ENCODE data around the gene MYBBP1A.

MYBBP1A gene

GRCh38 chr17:4508207-4508606, 47.0 kb downstream of the MYBBP1A start:
- peak overlapping the region in 2 of 11 experiments; percentile 29 to 38; a peak in 3 of 22 replicates for H3K9ac ChIP-seq
- no peak for TF ChIP-seq Cebpa-rat (IDR thresholded peaks at IDR 0.05)
- H3K27me3 ChIP-seq: no peaks in the 10 kb centered on the region
- peak overlapping the region; percentile 11 to 97 (median 89); a peak in 16 of 22 replicates for H3K4me2 ChIP-seq
- H3K4me1 ChIP-seq: peaks cover 71 to 97% (median 87%) of the 10 kb centered on the region in 10 experiments
- H4K20me1 ChIP-seq: peaks cover 0 to 62% (median 0%) of the 10 kb centered on the region in 11 experiments; a peak in 6 of 22 replicates
- H3K36me3 ChIP-seq: no peaks in the 10 kb centered on the region
- H3K27ac ChIP-seq: peak overlapping the region in 2 of 11 experiments; percentile 59 to 64; a peak in 3 of 22 replicates
- no peak overlapping the region for H3K4me3 ChIP-seq
- no peaks in the 10 kb centered on the region for H3K9me3 ChIP-seq (replicated peaks in 1 of 11)

GRCh38 chr17:4507361-4508111, 47.6 kb downstream of the MYBBP1A start:
- Histone ChIP-seq H3K9ac (peak overlapping the region in 1 of 11 experiments; percentile 9; a peak in 1 of 22 replicates), H3K36me3 (no peaks in the 10 kb centered on the region), H3K4me3 (no peak overlapping the region), H3K27me3 (no peaks in the 10 kb centered on the region), H4K20me1 (peaks cover 0 to 68% (median 0%) of the 10 kb centered on the region in 11 experiments; a peak in 6 of 22 replicates), H3K4me1 (peaks cover 70 to 98% (median 92%) of the 10 kb centered on the region in 10 experiments), H3K9me3 (replicated peaks in 1 of 11) (no peaks in the 10 kb centered on the region), H3K4me2 (peak overlapping the region in 7 of 11 experiments; percentile 10 to 94 (median 27); a peak in 6 of 22 replicates), H3K27ac (no peak overlapping the region; a peak in 1 of 22 replicates)
- TF ChIP-seq Cebpa-rat (IDR thresholded peaks at IDR 0.05): no peak

- Histone ChIP-seq H3K36me3 (no peaks in the 10 kb centered on the region), H3K4me3 (no peak overlapping the region), H3K4me2 (peak overlapping the region in 2 of 11 experiments; percentile 72 to 78; a peak in 3 of 22 replicates), H4K20me1 (peaks cover 0 to 70% (median 0%) of the 10 kb centered on the region in 11 experiments; a peak in 6 of 22 replicates), H3K27ac (no peak overlapping the region), H3K4me1 (peaks cover 64 to 95% (median 92%) of the 10 kb centered on the region in 10 experiments), H3K27me3 (no peaks in the 10 kb centered on the region), H3K9me3 (replicated peaks in 1 of 11) (no peaks in the 10 kb centered on the region), H3K9ac (no peak overlapping the region)
- TF ChIP-seq Cebpa-rat (IDR thresholded peaks at IDR 0.05): no peak
These were observed 48.3 kb downstream of the MYBBP1A start for GRCh38 chr17:4506892-4507291.

GRCh38 chr17:4506175-4506813, 48.9 kb downstream of the MYBBP1A start:
- Histone ChIP-seq H3K4me2 (peak overlapping the region in 10 of 11 experiments; percentile 8 to 85 (median 76); a peak in 19 of 22 replicates), H3K4me1 (peaks cover 58 to 94% (median 92%) of the 10 kb centered on the region in 10 experiments), H3K27ac (peak overlapping the region in 1 of 11 experiments; percentile 43; a peak in 1 of 22 replicates), H3K9ac (peak overlapping the region in 3 of 11 experiments; percentile 2 to 19 (median 19); a peak in 3 of 22 replicates), H4K20me1 (peaks cover 0 to 76% (median 0%) of the 10 kb centered on the region in 11 experiments; a peak in 6 of 22 replicates), H3K36me3 (no peaks in the 10 kb centered on the region), H3K27me3 (peaks cover 0 to 1% (median 0%) of the 10 kb centered on the region in 11 experiments; a peak in 1 of 22 replicates), H3K4me3 (no peak overlapping the region), H3K9me3 (replicated peaks in 1 of 11) (no peaks in the 10 kb centered on the region)
- TF ChIP-seq Cebpa-rat (IDR thresholded peaks at IDR 0.05): no peak

- peak overlapping the region in 1 of 11 experiments; percentile 19; a peak in 1 of 22 replicates for H3K9ac ChIP-seq
- no peak overlapping the region for H3K4me3 ChIP-seq
- no peaks in the 10 kb centered on the region for H3K36me3 ChIP-seq
- H4K20me1 ChIP-seq: peaks cover 0 to 78% (median 7%) of the 10 kb centered on the region in 11 experiments; a peak in 8 of 22 replicates
- no peaks in the 10 kb centered on the region for H3K9me3 ChIP-seq (replicated peaks in 1 of 11)
- H3K4me2 ChIP-seq: peak overlapping the region; percentile 23 to 85 (median 75); a peak in 21 of 22 replicates
- H3K4me1 ChIP-seq: peaks cover 54 to 94% (median 92%) of the 10 kb centered on the region in 10 experiments
- peaks cover 0 to 12% (median 0%) of the 10 kb centered on the region in 11 experiments; a peak in 7 of 22 replicates for H3K27me3 ChIP-seq
- no peak for TF ChIP-seq Cebpa-rat (IDR thresholded peaks at IDR 0.05)
- H3K27ac ChIP-seq: peak overlapping the region in 4 of 11 experiments; percentile 6 to 43 (median 29); a peak in 2 of 22 replicates
These were observed 50.0 kb downstream of the MYBBP1A start for GRCh38 chr17:4505187-4505586.

GRCh38 chr17:4504188-4504587, 51.0 kb downstream of the MYBBP1A start:
- no peak for TF ChIP-seq Cebpa-rat (IDR thresholded peaks at IDR 0.05)
- peaks cover 0 to 22% (median 0%) of the 10 kb centered on the region in 11 experiments; a peak in 10 of 22 replicates for H3K27me3 ChIP-seq
- no peak overlapping the region for H3K4me3 ChIP-seq
- H3K27ac ChIP-seq: peak overlapping the region in 4 of 11 experiments; percentile 12 to 43 (median 19); a peak in 5 of 22 replicates
- peak overlapping the region; percentile 23 to 85 (median 75) for H3K4me2 ChIP-seq
- H3K9me3 ChIP-seq (replicated peaks in 1 of 11): no peaks in the 10 kb centered on the region
- H3K36me3 ChIP-seq: no peaks in the 10 kb centered on the region
- peaks cover 54 to 94% (median 92%) of the 10 kb centered on the region in 10 experiments for H3K4me1 ChIP-seq
- peak overlapping the region in 5 of 11 experiments; percentile 1 to 26 (median 11); a peak in 5 of 22 replicates for H3K9ac ChIP-seq
- peaks cover 0 to 74% (median 7%) of the 10 kb centered on the region in 11 experiments; a peak in 8 of 22 replicates for H4K20me1 ChIP-seq

- Histone ChIP-seq H3K4me1 (peaks cover 48 to 91% (median 86%) of the 10 kb centered on the region in 10 experiments), H4K20me1 (peaks cover 0 to 69% (median 7%) of the 10 kb centered on the region in 11 experiments; a peak in 9 of 22 replicates), H3K4me2 (peak overlapping the region in 10 of 11 experiments; percentile 58 to 85 (median 76); a peak in 21 of 22 replicates), H3K27me3 (peaks cover 0 to 25% (median 0%) of the 10 kb centered on the region in 11 experiments; a peak in 10 of 22 replicates), H3K4me3 (no peak overlapping the region), H3K9me3 (replicated peaks in 1 of 11) (no peaks in the 10 kb centered on the region), H3K36me3 (no peaks in the 10 kb centered on the region), H3K27ac (peak overlapping the region in 3 of 11 experiments; percentile 12 to 43 (median 15); a peak in 4 of 22 replicates), H3K9ac (peak overlapping the region in 3 of 11 experiments; percentile 1 to 26 (median 11); a peak in 2 of 22 replicates)
- TF ChIP-seq Cebpa-rat (IDR thresholded peaks at IDR 0.05): no peak
These were observed 51.7 kb downstream of the MYBBP1A start for GRCh38 chr17:4503283-4504025.

All from BLaER1 treated with 17β-estradiol and CSF1 and Interleukin-3, amounts not matched to agents 10 nM and 100 nM (cell line).